GM12892 (cell line): Measurements from ENCODE around the gene FAM180A.

Experiments used
- POLR2A ChIP-seq: IDR thresholded peaks from 2 replicates; pipeline ENCODE4 v1.6.1; 2011; ENCODE audit warnings: low read depth, low read length, control low read depth
- POLR2AphosphoS5 ChIP-seq: IDR thresholded peaks from 2 replicates; pipeline ENCODE4 v1.6.1; 2011; ENCODE audit warnings: low read depth, low read length, control low read depth

DNA sequence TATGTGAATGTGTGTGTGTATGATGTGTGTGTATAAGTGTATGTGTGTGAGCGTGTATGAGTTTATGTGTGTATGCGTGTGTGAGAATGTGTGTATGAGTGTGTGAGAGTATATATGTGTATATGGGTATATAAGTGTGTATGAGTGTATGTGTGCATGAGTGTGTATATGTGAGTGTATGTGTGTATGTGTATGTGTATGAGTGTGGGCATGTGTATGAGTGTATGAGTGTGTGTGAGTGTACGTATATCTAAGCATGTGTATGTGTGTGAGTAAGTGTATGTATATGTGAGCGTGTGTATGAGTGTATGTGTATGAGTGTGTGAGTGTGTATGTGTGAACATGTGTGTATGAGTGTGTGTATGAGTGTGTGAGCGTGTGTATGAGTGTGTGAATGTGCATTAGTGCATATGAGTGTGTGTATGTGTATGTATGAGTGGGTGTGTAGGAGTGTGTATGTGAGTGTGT is 33.5 kb downstream of the FAM180A start:
- TF ChIP-seq POLR2AphosphoS5 (no peak), POLR2A (no peak)
